ENCODE measurements around the gene IL1R2. TPM values are rescaled to one million over a fixed set of nuclear protein-coding genes. Genes with fewer than 3 reads are reported as not detected.

Gene IL1R2
- total RNA-seq, 1 experiment from 2014 or later, result 10.1 TPM

DNA sequence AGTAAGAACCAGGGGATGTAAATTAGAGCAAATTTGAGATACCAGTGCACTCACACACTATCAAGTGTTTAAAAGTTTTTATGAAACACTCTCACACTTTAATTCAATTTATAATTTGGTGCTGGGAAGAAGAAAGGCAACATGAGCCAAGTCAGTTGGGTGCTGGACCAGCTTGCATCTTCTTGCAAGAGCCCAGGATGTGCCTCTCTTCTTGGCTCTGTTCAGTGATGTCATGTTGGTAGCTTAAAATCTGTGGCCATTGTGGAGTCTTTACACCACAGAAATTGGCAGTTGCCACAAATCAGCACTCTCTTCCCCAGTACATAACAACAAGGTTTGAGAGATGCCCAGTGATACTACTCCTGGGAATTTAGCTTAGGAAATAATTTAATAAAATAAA is 38.2 kb downstream of the IL1R2 start:
- H3K36me3 Mint-ChIP-seq (ENCODE audit: insufficient read depth, unreplicated experiment), result no peaks in the 10 kb centered on the region
- Histone ChIP-seq H3K36me3 (ENCODE audit: control insufficient read depth, insufficient read depth, low read length) (no peaks in the 10 kb centered on the region), H3K4me3 (ENCODE audit: low read depth, low read length) (no peak overlapping the region), H3K9me3 (no peaks in the 10 kb centered on the region), H3K27me3 (replicated peaks; ENCODE audit: control insufficient read depth, insufficient read depth, low read length) (no peaks in the 10 kb centered on the region), H3K4me1 (peaks cover 6% of the 10 kb centered on the region)
- no peak overlapping the region for H3K27ac Mint-ChIP-seq (ENCODE audit: unreplicated experiment)
- H3K27me3 Mint-ChIP-seq (ENCODE audit: insufficient read depth, unreplicated experiment), result no peaks in the 10 kb centered on the region
- peaks cover 12% of the 10 kb centered on the region for H3K9me3 Mint-ChIP-seq (ENCODE audit: unreplicated experiment)
- peaks cover 11% of the 10 kb centered on the region for H3K4me1 Mint-ChIP-seq (ENCODE audit: low read depth, unreplicated experiment)
- ChIA-PET CTCF (no interaction called here), POLR2A (no interaction called here)
- intact Hi-C loops (cut with micrococcal nuclease; ENCODE audit: unreplicated experiment), result loop anchor here (5.0 kb wide), 1 partner anchor 37 kb away; no protein-coding TSS in a partner anchor
- DNase-seq, result no peak
- no TSS peak for BruUV-seq (replicated peaks)
- H3K4me3 Mint-ChIP-seq (ENCODE audit: unreplicated experiment), result no peak overlapping the region
- TF ChIP-seq, protein P1, sequence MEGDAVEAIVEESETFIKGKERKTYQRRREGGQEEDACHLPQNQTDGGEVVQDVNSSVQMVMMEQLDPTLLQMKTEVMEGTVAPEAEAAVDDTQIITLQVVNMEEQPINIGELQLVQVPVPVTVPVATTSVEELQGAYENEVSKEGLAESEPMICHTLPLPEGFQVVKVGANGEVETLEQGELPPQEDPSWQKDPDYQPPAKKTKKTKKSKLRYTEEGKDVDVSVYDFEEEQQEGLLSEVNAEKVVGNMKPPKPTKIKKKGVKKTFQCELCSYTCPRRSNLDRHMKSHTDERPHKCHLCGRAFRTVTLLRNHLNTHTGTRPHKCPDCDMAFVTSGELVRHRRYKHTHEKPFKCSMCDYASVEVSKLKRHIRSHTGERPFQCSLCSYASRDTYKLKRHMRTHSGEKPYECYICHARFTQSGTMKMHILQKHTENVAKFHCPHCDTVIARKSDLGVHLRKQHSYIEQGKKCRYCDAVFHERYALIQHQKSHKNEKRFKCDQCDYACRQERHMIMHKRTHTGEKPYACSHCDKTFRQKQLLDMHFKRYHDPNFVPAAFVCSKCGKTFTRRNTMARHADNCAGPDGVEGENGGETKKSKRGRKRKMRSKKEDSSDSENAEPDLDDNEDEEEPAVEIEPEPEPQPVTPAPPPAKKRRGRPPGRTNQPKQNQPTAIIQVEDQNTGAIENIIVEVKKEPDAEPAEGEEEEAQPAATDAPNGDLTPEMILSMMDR (IDR thresholded peaks at IDR 0.05; ENCODE audit: insufficient read depth in 1 of 2, low read depth in 1 of 2, low read length in 1 of 2, severe bottlenecking in 1 of 2, unreplicated experiment in 1 of 2), result no peak

DNA sequence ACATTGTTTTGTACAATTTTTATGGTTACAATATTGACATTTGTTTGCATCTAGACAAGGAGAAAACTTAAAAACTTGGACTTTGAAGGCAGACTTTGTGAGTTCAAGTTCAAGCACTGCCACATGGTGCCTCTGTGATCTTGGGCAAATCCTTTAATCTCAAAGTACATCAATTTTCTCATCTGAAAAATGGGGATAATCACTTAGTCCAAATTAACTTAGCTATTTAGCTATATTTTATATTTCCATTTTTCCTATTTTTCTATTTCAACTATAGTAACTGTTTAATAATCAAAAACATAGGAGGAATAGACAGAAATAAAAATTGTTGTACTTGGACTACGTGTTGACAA is 38.7 kb downstream of the IL1R2 start:
- peaks cover 4% of the 10 kb centered on the region; the same call in 1 of the 2 replicates for H3K4me1 ChIP-seq
- DNase-seq, result no peak
- intact Hi-C loops (cut with micrococcal nuclease; ENCODE audit: unreplicated experiment), result no loop called here
- Mint-ChIP-seq H3K9me3 (ENCODE audit: unreplicated experiment) (peaks cover 12% of the 10 kb centered on the region), H3K4me1 (ENCODE audit: low read depth, unreplicated experiment) (peaks cover 9% of the 10 kb centered on the region), H3K4me3 (ENCODE audit: unreplicated experiment) (no peak overlapping the region), H3K27me3 (ENCODE audit: insufficient read depth, unreplicated experiment) (no peaks in the 10 kb centered on the region), H3K27ac (ENCODE audit: unreplicated experiment) (no peak overlapping the region), H3K36me3 (ENCODE audit: insufficient read depth, unreplicated experiment) (no peaks in the 10 kb centered on the region)
- CTCF ChIA-PET, result no interaction called here
- POLR2A ChIA-PET, result no interaction called here
- no peaks in the 10 kb centered on the region for H3K27me3 ChIP-seq (replicated peaks; ENCODE audit: control insufficient read depth, insufficient read depth, low read length)
- TF ChIP-seq, protein P1 (IDR thresholded peaks at IDR 0.05; ENCODE audit: insufficient read depth in 1 of 2, low read depth in 1 of 2, low read length in 1 of 2, severe bottlenecking in 1 of 2, unreplicated experiment in 1 of 2), result no peak
- no peak overlapping the region for H3K4me3 ChIP-seq (ENCODE audit: low read depth, low read length)
- H3K9me3 ChIP-seq, result no peaks in the 10 kb centered on the region
- no peaks in the 10 kb centered on the region for H3K36me3 ChIP-seq (ENCODE audit: control insufficient read depth, insufficient read depth, low read length)
- no TSS peak for BruUV-seq (replicated peaks)

DNA sequence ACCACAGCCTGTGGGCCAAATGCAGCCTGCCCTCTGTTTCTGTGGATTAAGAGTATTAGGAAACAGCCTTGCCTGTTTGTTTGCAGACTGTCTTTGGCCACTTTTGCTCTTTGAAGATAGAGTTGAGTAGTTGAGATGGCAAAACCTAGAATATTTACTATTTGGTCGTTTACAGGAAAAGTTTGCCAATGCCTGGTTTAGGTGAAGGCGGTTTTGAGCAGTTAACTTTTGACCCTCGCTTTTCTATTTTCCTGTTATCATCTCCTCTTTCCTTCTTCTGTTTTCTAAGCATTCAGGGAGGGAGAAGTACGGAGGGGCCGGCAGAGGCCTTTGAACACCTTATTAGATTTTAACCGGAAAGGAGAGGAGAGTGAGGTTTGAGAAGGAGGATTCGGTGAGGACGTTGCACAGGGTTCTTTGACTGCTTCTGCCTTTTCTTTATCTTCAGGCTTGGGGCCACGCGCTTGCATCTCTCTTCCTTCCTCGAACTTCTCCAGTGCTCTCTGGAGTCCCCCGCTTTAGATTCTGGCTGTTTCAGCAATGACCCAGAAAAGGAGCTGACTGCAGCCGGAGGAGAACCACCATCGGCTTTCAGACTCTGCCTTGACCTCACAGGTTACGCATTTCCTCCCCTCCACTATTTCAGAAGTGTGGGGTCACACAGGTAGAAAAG is 39.2 kb downstream of the IL1R2 start:
- H3K36me3 ChIP-seq (ENCODE audit: control insufficient read depth, insufficient read depth, low read length), result no peaks in the 10 kb centered on the region
- no peaks in the 10 kb centered on the region for H3K27me3 ChIP-seq (replicated peaks; ENCODE audit: control insufficient read depth, insufficient read depth, low read length)
- no peaks in the 10 kb centered on the region for H3K36me3 Mint-ChIP-seq (ENCODE audit: insufficient read depth, unreplicated experiment)
- no peak overlapping the region for H3K4me3 Mint-ChIP-seq (ENCODE audit: unreplicated experiment)
- no peaks in the 10 kb centered on the region for H3K9me3 ChIP-seq
- no TSS peak for BruUV-seq (replicated peaks)
- TF ChIP-seq, protein P1 (IDR thresholded peaks at IDR 0.05; ENCODE audit: insufficient read depth in 1 of 2, low read depth in 1 of 2, low read length in 1 of 2, severe bottlenecking in 1 of 2, unreplicated experiment in 1 of 2), result no peak
- ChIA-PET CTCF (interaction anchor here (0.6 kb wide), 1 partner anchor 166 kb away, joined by 3 read pairs; no protein-coding TSS in a partner anchor), POLR2A (no interaction called here)
- DNase-seq, result no peak
- no peak overlapping the region for H3K27ac Mint-ChIP-seq (ENCODE audit: unreplicated experiment)
- peaks cover 4% of the 10 kb centered on the region; the same call in 1 of the 2 replicates for H3K4me1 ChIP-seq
- intact Hi-C loops (cut with micrococcal nuclease; ENCODE audit: unreplicated experiment), result no loop called here
- H3K4me1 Mint-ChIP-seq (ENCODE audit: low read depth, unreplicated experiment), result peaks cover 9% of the 10 kb centered on the region
- no peak overlapping the region for H3K4me3 ChIP-seq (ENCODE audit: low read depth, low read length)
- H3K9me3 Mint-ChIP-seq (ENCODE audit: unreplicated experiment), result peaks cover 12% of the 10 kb centered on the region
- H3K27me3 Mint-ChIP-seq (ENCODE audit: insufficient read depth, unreplicated experiment), result no peaks in the 10 kb centered on the region
